NCI-H510A (cell line): ENCODE measurements around the gene GCLM.
"Not testable (repeated sequence)": the region's sequence is repeated elsewhere in the genome, so short reads cannot be mapped to it uniquely, and the experiment has no call there.

ENCODE experiments used
- DNase-seq: peaks from one replicate; lab custom pipeline; 2025; lab: John Stamatoyannopoulos, UW

Gene GCLM

GRCh38 chr1:93888900-93889299 lies 20.3 kb downstream of the GCLM start:
- DNase-seq: no peak

DNA sequence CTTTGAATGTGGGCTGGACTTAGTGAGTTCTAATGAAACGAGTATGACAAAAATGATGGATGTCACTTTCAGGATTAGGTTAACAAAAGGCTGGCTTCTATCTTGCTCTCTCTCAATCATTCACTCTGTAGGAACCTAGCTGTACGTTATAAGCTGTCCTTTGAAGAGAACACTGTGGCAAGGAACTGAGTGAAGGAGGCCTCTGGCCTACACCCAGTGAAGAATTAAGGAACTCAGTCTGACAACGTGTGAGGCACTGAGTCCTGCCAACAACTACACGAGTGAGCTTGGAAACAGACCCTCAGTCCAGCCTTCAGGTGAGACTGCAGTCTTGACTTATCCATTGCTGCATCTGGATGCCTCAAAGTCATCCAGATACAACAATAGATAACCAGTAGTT lies 27.0 kb downstream of the GCLM start:
- DNase-seq: no peak

- no peak for DNase-seq
These were observed 28.5 kb downstream of the GCLM start for GRCh38 chr1:93880731-93881130.

- DNase-seq: peak; percentile 98
These were observed 30.2 kb downstream of the GCLM start, which contains the start of gene DNTTIP2 for GRCh38 chr1:93878889-93879586. TSS of gene DNTTIP2 (minus strand) at chr1:93879206. CDS start at chr1:93879148, 58 bp downstream.

DNA sequence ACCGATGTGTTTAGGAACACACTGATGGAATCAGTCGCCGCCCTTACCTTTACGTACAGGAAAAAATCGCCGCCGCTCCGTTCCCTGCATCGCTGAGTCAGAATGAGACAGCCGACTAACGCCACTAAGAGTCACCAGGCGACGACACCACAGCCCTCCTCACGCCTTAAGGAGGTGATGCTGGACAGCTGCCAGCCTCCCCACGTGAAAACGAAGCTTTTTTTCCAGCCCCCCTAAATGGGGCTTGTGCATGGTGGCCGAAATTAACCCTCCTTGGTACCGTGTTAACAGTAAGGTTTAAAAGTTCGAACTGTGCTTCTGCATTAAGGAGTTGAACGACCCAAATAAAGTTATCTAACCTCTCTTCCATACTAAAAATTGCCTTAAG lies 30.7 kb downstream of the GCLM start:
- DNase-seq: peak; percentile 3

DNA sequence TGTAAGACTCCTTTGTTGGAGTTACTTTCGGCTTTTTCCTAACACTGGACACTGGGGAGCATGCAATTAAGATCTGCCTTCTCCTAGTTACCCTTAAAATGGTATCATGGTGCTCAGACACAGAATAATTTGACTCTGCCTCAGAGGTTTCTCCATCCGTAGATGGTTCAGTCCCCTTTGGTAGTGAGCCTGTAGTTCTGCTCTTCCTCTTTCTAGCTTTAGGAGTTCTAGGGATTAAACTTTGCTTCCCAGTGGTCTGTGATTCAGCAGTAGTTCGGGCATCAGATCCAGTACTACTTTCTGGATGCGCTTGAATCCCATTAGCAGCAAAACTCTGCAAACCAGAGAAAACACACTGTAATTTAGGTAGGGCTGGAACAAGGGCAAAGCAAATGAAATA lies 31.7 kb downstream of the GCLM start:
- DNase-seq: no peak

DNA sequence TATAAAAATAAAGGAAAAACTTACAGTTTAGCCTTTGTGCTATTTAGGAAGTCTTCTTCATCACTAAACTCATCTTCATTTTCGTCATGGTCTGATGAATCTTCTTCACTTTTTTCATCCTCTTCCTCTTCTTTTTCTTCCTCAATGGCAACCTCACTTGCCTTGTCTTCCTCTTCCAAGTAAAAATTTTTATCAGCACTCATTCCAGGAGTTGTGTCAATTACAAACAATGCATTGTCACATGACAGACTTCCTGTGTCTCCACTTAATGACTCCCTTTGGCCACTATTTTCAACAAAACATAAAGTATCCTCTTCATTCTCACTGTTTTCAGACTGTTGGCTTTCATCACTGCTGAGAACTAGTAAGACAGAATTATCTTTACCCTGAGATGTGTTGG lies 33.0 kb downstream of the GCLM start:
- DNase-seq: no peak

DNA sequence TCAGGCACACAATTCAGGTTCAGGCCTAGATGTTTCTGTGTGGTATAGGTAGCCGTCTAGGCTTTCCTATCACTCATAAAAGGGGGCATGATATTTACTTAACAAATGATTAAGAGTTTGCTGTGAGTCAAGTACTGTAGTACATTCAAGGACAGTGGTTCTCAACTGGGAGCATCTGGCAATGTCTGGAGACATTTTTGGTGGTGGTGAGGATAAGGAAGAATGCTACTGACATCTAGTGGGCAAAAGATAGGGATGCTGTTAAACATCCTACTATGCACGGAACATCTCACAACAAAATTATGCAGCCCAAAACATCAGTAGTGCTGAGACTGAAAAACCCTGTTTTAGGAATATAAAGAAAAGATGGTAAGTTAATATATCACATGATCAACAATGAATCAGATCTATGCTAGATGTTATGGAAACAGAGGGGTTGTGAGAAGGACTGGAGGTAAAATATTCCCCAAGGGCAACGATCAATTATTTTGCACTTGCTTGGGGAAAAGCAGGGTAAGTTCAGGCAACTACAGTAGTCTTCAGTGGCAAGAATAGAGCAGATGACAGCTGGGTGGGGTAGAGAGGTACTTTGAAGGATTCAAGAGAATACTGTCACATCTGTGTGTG lies 35.1 kb downstream of the GCLM start:
- DNase-seq: no peak

DNA sequence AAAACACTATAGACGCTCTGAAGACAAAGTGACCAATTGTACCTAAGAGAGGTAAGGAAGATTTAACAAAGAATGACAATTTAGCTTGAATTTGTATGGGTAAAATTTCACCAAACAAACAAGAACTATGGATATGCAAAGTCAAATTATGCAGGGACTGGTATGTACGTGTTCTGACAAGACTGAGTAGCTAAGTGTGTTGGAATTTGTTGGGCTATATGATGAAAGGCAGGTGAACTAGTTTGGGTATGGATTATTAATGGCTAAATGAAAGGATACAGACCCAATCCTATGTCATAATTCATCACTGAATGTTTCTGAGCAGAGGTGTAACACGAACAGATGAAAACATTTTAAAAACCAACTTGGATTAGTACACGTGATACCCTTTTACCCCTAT lies 37.9 kb downstream of the GCLM start:
- DNase-seq: no peak

- no peak for DNase-seq
These were observed 39.6 kb downstream of the GCLM start for GRCh38 chr1:93869653-93870052.

- DNase-seq: not testable (repeated sequence)
These were observed 40.7 kb downstream of the GCLM start for GRCh38 chr1:93868492-93868891.

- DNase-seq: no peak
These were observed 44.0 kb downstream of the GCLM start for GRCh38 chr1:93865253-93865652.

- no peak for DNase-seq
These were observed 45.1 kb downstream of the GCLM start for GRCh38 chr1:93864175-93864574.

DNA sequence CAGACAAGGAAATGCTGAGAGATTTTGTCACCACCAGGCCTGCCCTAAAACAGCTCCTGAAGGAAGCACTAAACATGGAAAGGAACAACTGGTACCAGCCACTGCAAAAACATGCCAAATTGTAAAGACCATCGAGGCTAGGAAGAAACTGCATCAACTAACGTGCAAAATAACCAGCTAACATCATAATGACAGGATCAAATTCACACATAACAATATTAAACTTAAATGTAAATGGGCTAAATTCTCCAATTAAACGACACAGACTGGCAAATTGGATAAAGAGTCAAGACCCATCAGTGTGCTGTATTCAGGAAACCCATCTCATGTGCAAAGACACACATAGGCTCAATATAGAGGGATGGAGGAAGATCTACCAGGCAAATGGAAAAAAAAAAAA lies 51.6 kb downstream of the GCLM start:
- DNase-seq: not testable (repeated sequence)

- not testable (repeated sequence) for DNase-seq
These were observed 53.2 kb downstream of the GCLM start for GRCh38 chr1:93855983-93856382.

DNA sequence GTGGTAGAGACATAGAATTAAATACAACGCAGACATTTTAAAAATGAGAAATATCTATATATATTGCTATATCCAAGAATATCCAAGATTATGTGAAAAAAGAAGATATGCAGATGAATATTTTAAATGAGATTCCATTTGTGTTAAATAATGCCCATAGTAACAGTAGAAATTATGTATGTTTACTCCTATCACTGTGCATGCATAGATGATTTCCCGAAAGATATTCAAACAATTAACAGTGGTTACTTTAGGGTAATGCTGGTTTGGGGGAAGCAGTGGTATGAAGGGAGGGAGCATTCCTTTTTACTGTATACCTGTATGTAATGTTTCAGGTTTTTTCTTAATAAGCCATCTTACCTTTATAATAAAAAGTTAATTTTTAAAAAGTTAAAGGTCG lies 55.3 kb downstream of the GCLM start:
- no peak for DNase-seq

DNA sequence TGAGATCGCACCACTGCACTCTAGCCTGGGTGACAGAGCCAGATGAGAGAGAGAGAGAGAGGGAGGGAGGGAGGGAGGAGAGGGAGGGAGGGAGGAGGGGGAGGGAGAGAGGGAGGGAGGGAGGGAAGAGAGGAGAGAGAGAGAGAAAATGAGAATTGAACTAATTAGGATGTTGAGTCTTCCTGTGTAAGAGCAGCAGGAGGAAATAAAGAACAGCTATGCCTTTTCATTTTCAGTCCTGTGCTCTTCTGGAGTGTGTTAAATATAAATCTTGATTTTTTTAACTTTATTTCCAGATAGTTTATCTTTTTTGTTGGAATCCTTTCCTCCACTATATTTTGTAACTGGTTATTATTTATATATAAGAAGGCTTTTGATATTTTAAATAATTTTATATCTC lies 57.4 kb downstream of the GCLM start:
- no peak for DNase-seq

- DNase-seq: no peak
These were observed 57.9 kb downstream of the GCLM start for GRCh38 chr1:93851327-93851712.

DNA sequence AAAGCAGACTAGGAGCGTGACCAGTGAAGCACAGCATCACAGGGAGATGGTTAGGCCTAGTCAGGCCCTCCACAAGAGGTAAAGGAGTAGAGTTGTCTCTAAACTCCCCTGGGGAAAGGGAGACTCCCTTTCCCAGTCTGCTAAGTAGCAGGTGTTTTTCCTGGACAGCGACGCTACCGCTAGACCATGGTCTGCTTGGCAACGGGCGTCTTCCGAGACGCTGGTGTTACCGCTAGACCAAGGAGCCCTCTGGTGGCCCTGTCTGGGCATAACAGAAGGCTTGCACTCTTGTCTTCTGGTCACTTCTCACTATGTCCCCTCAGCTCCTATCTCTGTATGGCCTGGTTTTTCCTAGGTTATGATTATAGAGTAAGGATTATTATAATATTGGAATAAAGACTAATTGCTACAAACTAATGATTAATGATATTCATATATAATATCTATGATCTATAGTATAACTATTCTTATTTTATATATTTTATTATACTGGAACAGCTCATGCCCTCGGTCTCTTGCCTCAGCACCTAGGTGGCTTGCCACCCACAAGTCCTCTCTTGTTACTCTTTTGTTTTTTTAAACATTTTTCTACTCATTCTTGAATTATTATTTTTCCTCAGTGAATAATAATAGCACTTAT lies 58.4 kb downstream of the GCLM start:
- DNase-seq: peak; percentile 4

DNA sequence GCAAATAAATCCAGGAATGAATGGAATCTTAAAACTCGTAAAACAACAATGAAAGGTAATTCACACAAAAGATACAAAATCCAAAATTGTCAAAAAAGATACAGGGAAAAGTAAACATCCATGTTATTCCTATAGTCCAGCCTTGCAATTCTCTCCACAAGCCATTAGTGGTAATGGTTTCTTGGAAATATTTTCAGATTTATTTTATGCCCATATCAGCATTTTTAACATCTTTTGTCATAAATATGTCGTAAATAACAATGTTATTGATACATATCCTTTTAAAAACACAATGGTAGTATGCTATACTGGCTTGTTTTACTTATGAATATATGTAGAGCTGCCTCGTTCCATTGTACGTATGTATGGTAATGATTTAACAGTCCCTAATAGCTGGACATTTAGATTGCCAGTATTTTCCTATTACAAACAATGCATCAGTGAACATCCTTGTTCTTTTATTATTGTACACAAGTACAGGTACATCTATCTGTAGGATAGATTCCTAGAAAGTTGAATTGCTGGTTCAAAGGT lies 60.8 kb downstream of the GCLM start:
- no peak for DNase-seq

DNA sequence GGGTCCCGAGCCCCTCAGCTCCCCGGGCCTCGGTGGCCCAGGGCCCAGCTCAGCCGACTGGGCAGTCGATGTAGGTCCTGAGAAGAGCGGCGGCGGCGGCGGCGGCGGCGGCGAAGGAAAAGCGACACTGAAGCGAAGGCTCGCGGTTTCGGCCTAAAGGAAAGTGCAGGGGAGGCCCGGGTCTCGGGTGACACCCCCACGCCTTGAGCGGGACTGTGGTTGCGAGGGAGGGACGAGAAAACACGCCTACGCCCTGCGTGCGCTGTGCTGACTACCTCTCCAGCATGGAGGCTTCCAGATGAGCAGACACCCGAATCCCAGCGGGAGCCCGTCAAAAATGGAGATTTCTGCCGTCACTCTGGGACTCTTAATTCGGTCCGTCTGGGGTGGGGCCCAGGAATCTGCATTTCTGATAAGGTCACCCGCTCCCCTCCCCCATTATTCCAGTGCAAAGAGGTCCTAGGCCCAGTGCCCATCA lies 61.4 kb downstream of the GCLM start:
- peak; percentile 83 for DNase-seq

DNA sequence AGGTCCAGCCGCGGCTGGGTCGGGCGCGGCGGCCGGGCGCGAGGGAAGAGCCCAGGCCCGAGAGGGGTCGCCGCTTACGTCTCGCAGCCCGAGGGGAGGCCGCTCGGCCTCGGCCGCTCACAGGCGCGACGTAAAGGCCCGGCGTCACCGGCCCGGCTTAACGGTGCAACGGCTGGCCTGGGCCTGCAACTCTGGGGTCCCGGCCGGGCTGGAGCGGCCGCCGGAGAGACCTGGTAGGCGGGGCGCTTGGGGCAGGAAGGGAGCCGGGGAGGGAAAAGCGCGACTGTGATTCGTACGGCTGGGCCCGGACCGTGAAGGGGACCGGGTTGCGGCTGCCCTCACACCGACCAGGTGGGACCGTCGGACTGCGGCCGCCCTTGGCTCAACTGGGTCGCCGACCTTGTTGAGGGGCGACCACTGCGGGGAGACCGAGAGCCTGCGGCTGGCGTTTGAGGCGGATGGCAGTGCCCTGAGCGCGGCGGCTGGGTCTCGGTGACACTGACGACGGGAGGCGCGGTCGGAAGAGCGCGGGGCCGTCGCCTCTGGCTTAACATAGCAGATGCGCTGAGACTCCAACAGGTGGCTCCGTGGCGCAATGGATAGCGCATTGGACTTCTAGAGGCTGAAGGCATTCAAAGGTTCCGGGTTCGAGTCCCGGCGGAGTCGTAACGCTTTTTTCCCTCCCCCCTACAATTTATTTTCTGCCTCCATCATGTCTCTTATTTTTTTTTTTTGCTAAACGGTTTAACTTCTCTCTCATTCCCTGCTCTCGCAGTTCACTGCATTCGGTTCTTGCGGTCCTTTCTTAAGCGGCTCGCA lies 62.0 kb downstream of the GCLM start:
- peak; percentile 89 for DNase-seq
